Activated CD4-positive, alpha-beta T cell treated with anti-CD3 and anti-CD28 coated beads for 4 hours (primary cell): Measurements from ENCODE around the gene TAF11L2.
"Not testable (repeated sequence)": the region's sequence is repeated elsewhere in the genome, so short reads cannot be mapped to it uniquely, and the experiment has no call there.

Source experiments
- DNase-seq, 2 donors: peaks; one replicate each; pipeline ENCODE4 v3.0.0-alpha.2; 2020

Gene TAF11L2

GRCh38 chr5:17528369-17528768 lies 30.3 kb downstream of the TAF11L2 start, which contains the start of gene TAF11L6:
TAF11L6 (plus strand) TSS chr5:17528669.
- DNase-seq = not testable (repeated sequence)
